ENCODE data around the gene SCCPDH. TPM values are rescaled to one million over a fixed set of nuclear protein-coding genes. Genes with fewer than 3 reads are reported as not detected.

Gene SCCPDH
- total RNA-seq, 1 donor from 2014 or later: 34.4 TPM

DNA sequence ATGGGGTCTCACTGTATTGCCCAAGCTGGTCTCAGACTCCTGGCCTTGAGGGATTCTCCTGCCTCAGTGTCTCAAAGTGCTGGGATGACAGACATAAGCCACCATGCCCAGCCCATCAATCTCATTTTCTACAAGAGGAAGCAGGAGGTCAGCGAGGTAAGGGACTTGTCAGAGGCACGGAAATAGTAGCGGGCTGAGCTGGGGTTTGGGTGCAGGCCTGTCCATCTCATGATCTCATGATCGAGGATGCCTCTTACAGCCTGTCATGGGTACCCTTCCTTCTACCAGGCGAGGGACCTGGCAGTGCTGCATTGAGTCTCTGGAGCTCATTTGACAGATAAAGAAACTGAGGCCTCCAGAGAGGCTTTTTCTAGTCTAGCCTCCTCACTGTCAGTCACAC is 28.5 kb upstream of the SCCPDH start:
- H3K27me3 Mint-ChIP-seq (ENCODE audit: unreplicated experiment): no peaks in the 10 kb centered on the region
- DNase-seq (ENCODE audit: extremely low spot score, unreplicated experiment): no peak
- peaks cover 5% of the 10 kb centered on the region for H3K9me3 Mint-ChIP-seq (ENCODE audit: unreplicated experiment)
- peaks cover 13% of the 10 kb centered on the region for H3K4me1 Mint-ChIP-seq (ENCODE audit: unreplicated experiment)
- H3K4me3 Mint-ChIP-seq (ENCODE audit: unreplicated experiment): no peak overlapping the region
- H3K36me3 Mint-ChIP-seq (ENCODE audit: unreplicated experiment): peaks cover 4% of the 10 kb centered on the region
- TF ChIP-seq, protein P1, sequence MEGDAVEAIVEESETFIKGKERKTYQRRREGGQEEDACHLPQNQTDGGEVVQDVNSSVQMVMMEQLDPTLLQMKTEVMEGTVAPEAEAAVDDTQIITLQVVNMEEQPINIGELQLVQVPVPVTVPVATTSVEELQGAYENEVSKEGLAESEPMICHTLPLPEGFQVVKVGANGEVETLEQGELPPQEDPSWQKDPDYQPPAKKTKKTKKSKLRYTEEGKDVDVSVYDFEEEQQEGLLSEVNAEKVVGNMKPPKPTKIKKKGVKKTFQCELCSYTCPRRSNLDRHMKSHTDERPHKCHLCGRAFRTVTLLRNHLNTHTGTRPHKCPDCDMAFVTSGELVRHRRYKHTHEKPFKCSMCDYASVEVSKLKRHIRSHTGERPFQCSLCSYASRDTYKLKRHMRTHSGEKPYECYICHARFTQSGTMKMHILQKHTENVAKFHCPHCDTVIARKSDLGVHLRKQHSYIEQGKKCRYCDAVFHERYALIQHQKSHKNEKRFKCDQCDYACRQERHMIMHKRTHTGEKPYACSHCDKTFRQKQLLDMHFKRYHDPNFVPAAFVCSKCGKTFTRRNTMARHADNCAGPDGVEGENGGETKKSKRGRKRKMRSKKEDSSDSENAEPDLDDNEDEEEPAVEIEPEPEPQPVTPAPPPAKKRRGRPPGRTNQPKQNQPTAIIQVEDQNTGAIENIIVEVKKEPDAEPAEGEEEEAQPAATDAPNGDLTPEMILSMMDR (IDR thresholded peaks at IDR 0.05): no peak
- no peak overlapping the region for H3K27ac Mint-ChIP-seq (ENCODE audit: unreplicated experiment)

DNA sequence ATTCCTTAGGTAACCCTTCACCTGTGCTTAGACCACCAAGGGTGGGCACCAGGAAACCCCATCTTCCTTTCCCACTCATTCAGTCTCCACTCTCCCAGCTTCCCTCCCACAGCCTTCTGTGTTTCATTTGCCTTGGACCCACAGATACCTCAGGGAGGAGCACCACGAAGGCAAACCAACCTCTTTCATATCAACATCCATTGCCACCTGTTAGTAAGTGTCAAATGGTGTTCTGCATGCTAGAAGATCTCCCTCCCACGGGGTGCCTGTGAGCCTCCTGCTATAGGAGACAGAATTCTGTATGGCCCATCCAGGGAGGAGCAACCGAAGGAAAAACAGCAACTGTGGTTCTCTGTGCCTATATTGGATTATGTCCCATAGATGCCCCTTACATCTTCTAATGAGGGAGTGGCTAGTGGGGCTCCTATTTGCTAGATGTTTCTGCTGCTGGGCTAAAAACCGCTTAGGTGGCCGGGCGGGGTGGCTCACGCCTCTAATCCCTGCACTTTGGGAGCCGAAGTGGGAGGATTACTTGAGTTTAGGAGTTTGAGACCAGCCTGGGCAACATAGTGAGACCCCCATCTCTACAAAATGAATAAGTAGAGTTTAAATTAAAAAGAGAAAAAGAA is 25.6 kb upstream of the SCCPDH start:
- H3K36me3 Mint-ChIP-seq (ENCODE audit: unreplicated experiment): peaks cover 4% of the 10 kb centered on the region
- peak overlapping the region; percentile 79 for H3K4me3 Mint-ChIP-seq (ENCODE audit: unreplicated experiment)
- TF ChIP-seq, protein P1 (IDR thresholded peaks at IDR 0.05): no peak
- DNase-seq (ENCODE audit: extremely low spot score, unreplicated experiment): peak; percentile 72
- peaks cover 12% of the 10 kb centered on the region for H3K4me1 Mint-ChIP-seq (ENCODE audit: unreplicated experiment)
- peaks cover 5% of the 10 kb centered on the region for H3K9me3 Mint-ChIP-seq (ENCODE audit: unreplicated experiment)
- no peaks in the 10 kb centered on the region for H3K27me3 Mint-ChIP-seq (ENCODE audit: unreplicated experiment)
- peak overlapping the region; percentile 81 for H3K27ac Mint-ChIP-seq (ENCODE audit: unreplicated experiment)

DNA sequence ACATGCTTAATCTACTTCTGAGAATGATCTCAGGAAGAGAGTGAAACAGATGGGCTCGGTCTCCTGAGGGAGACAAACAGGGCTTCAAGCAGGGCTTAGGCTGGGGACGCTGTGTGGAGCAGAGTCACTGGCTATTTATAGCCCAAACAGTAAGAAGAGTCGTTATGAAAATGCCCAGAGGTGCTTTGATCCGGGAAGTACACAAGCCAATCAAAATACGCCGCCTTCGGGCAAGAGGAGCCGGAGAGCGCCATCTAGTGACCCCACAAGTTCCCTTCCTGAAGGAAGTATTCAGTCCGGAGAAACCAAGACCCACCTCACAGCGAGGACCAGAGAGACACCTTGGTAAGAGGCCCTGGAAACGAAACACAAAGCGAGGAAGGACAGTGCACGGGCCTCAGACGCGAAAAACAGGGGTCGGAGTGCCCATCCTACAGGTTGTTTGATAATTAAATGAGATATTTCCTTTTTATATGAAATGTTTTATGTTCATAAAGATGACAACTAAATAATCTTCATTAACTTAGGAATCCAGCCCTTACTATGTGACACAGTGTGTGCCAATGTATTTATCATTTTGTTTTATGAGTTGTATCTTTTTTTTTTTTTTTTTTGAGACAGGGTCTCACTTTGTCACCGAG is 25.0 kb upstream of the SCCPDH start:
- peaks cover 5% of the 10 kb centered on the region for H3K9me3 Mint-ChIP-seq (ENCODE audit: unreplicated experiment)
- no peaks in the 10 kb centered on the region for H3K27me3 Mint-ChIP-seq (ENCODE audit: unreplicated experiment)
- peaks cover 4% of the 10 kb centered on the region for H3K36me3 Mint-ChIP-seq (ENCODE audit: unreplicated experiment)
- DNase-seq (ENCODE audit: extremely low spot score, unreplicated experiment): peak; percentile 94
- TF ChIP-seq, protein P1 (IDR thresholded peaks at IDR 0.05): peak; percentile 94
- peak overlapping the region; percentile 81 for H3K27ac Mint-ChIP-seq (ENCODE audit: unreplicated experiment)
- peaks cover 18% of the 10 kb centered on the region for H3K4me1 Mint-ChIP-seq (ENCODE audit: unreplicated experiment)
- H3K4me3 Mint-ChIP-seq (ENCODE audit: unreplicated experiment): peak overlapping the region; percentile 79

DNA sequence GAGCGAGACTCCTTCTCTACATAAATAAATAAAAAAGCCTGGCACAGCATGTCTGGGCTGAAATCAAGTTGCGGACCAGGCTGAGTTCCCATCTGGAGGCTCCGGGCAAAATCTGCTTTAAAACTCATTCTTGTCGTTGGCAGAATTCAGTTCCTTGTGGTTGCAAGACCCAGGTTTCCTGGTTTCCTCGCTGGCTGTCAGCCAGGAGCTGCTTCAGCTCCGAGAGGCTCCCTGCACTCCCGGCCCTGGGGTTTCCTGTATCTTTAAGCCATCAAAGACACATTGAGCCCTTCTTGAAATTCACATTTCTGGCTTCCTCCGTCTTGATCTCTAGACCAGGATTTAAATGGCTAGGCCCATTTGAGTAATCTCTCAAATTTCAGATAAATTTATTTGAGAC is 20.6 kb upstream of the SCCPDH start:
- H3K9me3 Mint-ChIP-seq (ENCODE audit: unreplicated experiment): no peaks in the 10 kb centered on the region
- H3K27me3 Mint-ChIP-seq (ENCODE audit: unreplicated experiment): no peaks in the 10 kb centered on the region
- H3K4me1 Mint-ChIP-seq (ENCODE audit: unreplicated experiment): peaks cover 42% of the 10 kb centered on the region
- no peaks in the 10 kb centered on the region for H3K36me3 Mint-ChIP-seq (ENCODE audit: unreplicated experiment)
- no peak for DNase-seq (ENCODE audit: extremely low spot score, unreplicated experiment)
- TF ChIP-seq, protein P1 (IDR thresholded peaks at IDR 0.05): no peak
- no peak overlapping the region for H3K4me3 Mint-ChIP-seq (ENCODE audit: unreplicated experiment)
- H3K27ac Mint-ChIP-seq (ENCODE audit: unreplicated experiment): peak overlapping the region; percentile 88

DNA sequence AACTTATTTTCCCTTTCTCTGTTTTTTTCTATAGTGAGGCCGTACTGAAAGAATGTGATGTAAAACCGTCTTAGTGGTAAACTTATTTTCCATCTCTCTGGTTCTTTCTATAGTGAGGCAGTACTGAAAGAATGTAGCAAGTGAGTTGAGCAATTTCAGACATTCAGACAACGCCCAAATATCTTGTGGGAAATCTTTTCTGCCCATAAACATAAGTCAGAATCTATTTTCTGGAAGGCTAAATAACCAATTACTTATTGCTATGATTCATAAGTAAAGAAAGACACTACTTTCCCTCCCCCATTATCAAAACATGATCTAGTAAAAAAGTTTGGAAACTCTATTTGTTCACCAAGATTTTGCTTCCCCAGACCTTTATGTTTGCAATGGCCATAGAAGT is 18.8 kb upstream of the SCCPDH start:
- peak overlapping the region; percentile 88 for H3K27ac Mint-ChIP-seq (ENCODE audit: unreplicated experiment)

More for the DNA sequence above, 18.8 kb upstream of the SCCPDH start:
- no peaks in the 10 kb centered on the region for H3K27me3 Mint-ChIP-seq (ENCODE audit: unreplicated experiment)
- TF ChIP-seq, protein P1 (IDR thresholded peaks at IDR 0.05): no peak
- peaks cover 7% of the 10 kb centered on the region for H3K9me3 Mint-ChIP-seq (ENCODE audit: unreplicated experiment)
- peaks cover 36% of the 10 kb centered on the region for H3K4me1 Mint-ChIP-seq (ENCODE audit: unreplicated experiment)
- H3K4me3 Mint-ChIP-seq (ENCODE audit: unreplicated experiment): no peak overlapping the region
- no peaks in the 10 kb centered on the region for H3K36me3 Mint-ChIP-seq (ENCODE audit: unreplicated experiment)
- DNase-seq (ENCODE audit: extremely low spot score, unreplicated experiment): no peak

Measured in osteocyte (in vitro differentiated cells).